Hepatocyte (in vitro differentiated cells): ENCODE data around the gene DPP10. TPM values are rescaled to one million over a fixed set of nuclear protein-coding genes. Genes with fewer than 3 reads are reported as not detected.

Experiments
- DNase-seq: peaks from one replicate; pipeline ENCODE4 v3.0.0-alpha.2; 2016; ENCODE audit warnings: low spot score
- H2AFZ ChIP-seq: fragments of 200-600 bp; sonication (generic); 2 replicates; pipeline ENCODE4 v1.6.0; 2016; ENCODE audit warnings: antibody characterized with exemption, mild to moderate bottlenecking
- H3K27ac ChIP-seq: fragments of 200-600 bp; sonication (generic); 2 replicates; pipeline ENCODE4 v1.5.1; 2016; ENCODE audit warnings: mild to moderate bottlenecking
- H3K27me3 ChIP-seq: fragments of 200-600 bp; sonication (generic); 2 replicates; pipeline ENCODE4 v1.6.1; 2016
- H3K36me3 ChIP-seq: fragments of 200-600 bp; sonication (generic); replicated peaks from 2 replicates; pipeline ENCODE4 v1.5.1; 2016; ENCODE audit warnings: low read depth; ENCODE audit not compliant: insufficient read depth
- H3K4me1 ChIP-seq: fragments of 200-600 bp; sonication (generic); 2 replicates; pipeline ENCODE4 v1.5.1; 2016; ENCODE audit warnings: mild to moderate bottlenecking, moderate library complexity; ENCODE audit not compliant: insufficient read depth
- H3K4me2 ChIP-seq: fragments of 200-600 bp; sonication (generic); 2 replicates; pipeline ENCODE4 v1.6.0; 2016
- H3K4me3 ChIP-seq: fragments of 200-600 bp; sonication (generic); 2 replicates; pipeline ENCODE4 v1.5.1; 2016; ENCODE audit warnings: mild to moderate bottlenecking
- H3K79me2 ChIP-seq: fragments of 200-600 bp; sonication (generic); 2 replicates; pipeline ENCODE4 v1.6.0; 2017; ENCODE audit warnings: mild to moderate bottlenecking
- H3K9me2 ChIP-seq: fragments of 200-600 bp; sonication (generic); replicated peaks from 2 replicates; pipeline ENCODE4 v1.6.0; 2017; ENCODE audit warnings: mild to moderate bottlenecking; ENCODE audit not compliant: insufficient read depth
- H3K9me3 ChIP-seq: fragments of 200-600 bp; sonication (generic); 2 replicates; pipeline ENCODE4 v1.5.1; 2016; ENCODE audit warnings: low read depth, mild to moderate bottlenecking
- H4K20me1 ChIP-seq: fragments of 200-600 bp; sonication (generic); 2 replicates; pipeline ENCODE4 v1.6.0; 2016; ENCODE audit warnings: mild to moderate bottlenecking; ENCODE audit not compliant: insufficient read depth, poor library complexity, severe bottlenecking
- CTCF ChIP-seq: fragments of 200-600 bp; sonication (generic); IDR thresholded peaks from 2 replicates; pipeline ENCODE4 v1.5.1; 2016; ENCODE audit warnings: antibody characterized with exemption, mild to moderate bottlenecking; ENCODE audit not compliant: poor library complexity
- EZH2 ChIP-seq: fragments of 200-600 bp; sonication (generic); IDR thresholded peaks from 2 replicates; pipeline ENCODE4 v1.6.1; 2016; ENCODE audit warnings: antibody characterized with exemption, mild to moderate bottlenecking, borderline replicate concordance
- EZH2phosphoT487 ChIP-seq: fragments of 200-600 bp; sonication (generic); IDR thresholded peaks from one replicate; pipeline ENCODE4 v1.6.1; 2018; ENCODE audit warnings: antibody characterized with exemption, mild to moderate bottlenecking, low read depth, moderate library complexity; ENCODE audit not compliant: unreplicated experiment, severe bottlenecking
- WGBS: methylation state at CpG from one replicate; pipeline ENCODE4 v1.1.6; 2016; ENCODE audit warnings: low lambda C conversion rate; ENCODE audit errors: missing lambda C conversion rate; 5-methylcytosine and 5-hydroxymethylcytosine counted together
- polyA plus RNA-seq: library from polyadenylated mRNA; unstranded; fragments of >200 nt; fragmentation: Nextera tagmentation; extraction: Ambion mirVana; gene quantifications from 2 replicates; pipeline ENCODE4 v1.2.1, GENCODE V29; 2016
- total RNA-seq: library from RNA; depleted of rRNA; stranded (reverse); fragments of >200 nt; gene quantifications from 2 replicates; pipeline ENCODE4 v1.2.3, GENCODE V29; 2014

Gene DPP10
- total and polyA plus RNA-seq, 2 experiments from 2014 or later: 5.0 to 15.7 TPM

- no peaks in the 10 kb centered on the region for H3K36me3 ChIP-seq
- WGBS: 80% methylated on average over 4 of the region's 4 CpGs
- DNase-seq: no peak
- H3K27me3 ChIP-seq: no peaks in the 10 kb centered on the region
- H3K27ac ChIP-seq: no peak overlapping the region
- H3K79me2 ChIP-seq: no peaks in the 10 kb centered on the region
- H4K20me1 ChIP-seq: no peaks in the 10 kb centered on the region
- no peak overlapping the region for H2AFZ ChIP-seq
- H3K9me2 ChIP-seq: no peaks in the 10 kb centered on the region
- H3K4me3 ChIP-seq: no peak overlapping the region
- H3K4me2 ChIP-seq: no peak overlapping the region
- TF ChIP-seq EZH2 (no peak), EZH2phosphoT487 (no peak), CTCF (no peak)
- H3K4me1 ChIP-seq: no peaks in the 10 kb centered on the region
- H3K9me3 ChIP-seq: no peaks in the 10 kb centered on the region
Observed at GRCh38 chr2:114709936-114710850, 267.8 kb downstream of the DPP10 start.

GRCh38 chr2:114714313-114714712 lies 271.9 kb downstream of the DPP10 start:
- TF ChIP-seq EZH2phosphoT487 (no peak), EZH2 (no peak), CTCF (no peak)
- 28% methylated on average over 1 of the region's 1 CpG for whole genome bisulfite sequencing
- no peaks in the 10 kb centered on the region for H3K9me3 ChIP-seq
- no peaks in the 10 kb centered on the region for H3K9me2 ChIP-seq
- no peaks in the 10 kb centered on the region for H3K79me2 ChIP-seq
- no peak overlapping the region for H3K4me3 ChIP-seq
- H3K4me2 ChIP-seq: no peak overlapping the region
- no peaks in the 10 kb centered on the region for H3K4me1 ChIP-seq
- DNase-seq: no peak
- H3K27me3 ChIP-seq: no peaks in the 10 kb centered on the region
- H2AFZ ChIP-seq: no peak overlapping the region
- H3K27ac ChIP-seq: no peak overlapping the region
- no peaks in the 10 kb centered on the region for H3K36me3 ChIP-seq
- no peaks in the 10 kb centered on the region for H4K20me1 ChIP-seq

- Histone ChIP-seq H3K27me3 (no peaks in the 10 kb centered on the region), H2AFZ (no peak overlapping the region), H3K4me2 (no peak overlapping the region), H3K4me1 (no peaks in the 10 kb centered on the region), H3K9me2 (no peaks in the 10 kb centered on the region), H3K9me3 (no peaks in the 10 kb centered on the region), H4K20me1 (no peaks in the 10 kb centered on the region), H3K36me3 (no peaks in the 10 kb centered on the region), H3K79me2 (no peaks in the 10 kb centered on the region), H3K27ac (no peak overlapping the region), H3K4me3 (no peak overlapping the region)
- WGBS: 42% methylated on average over 4 of the region's 4 CpGs
- DNase-seq: no peak
- TF ChIP-seq CTCF (no peak), EZH2phosphoT487 (no peak), EZH2 (no peak)
Observed at GRCh38 chr2:114717049-114717448, 274.6 kb downstream of the DPP10 start.
